GM21717 (cell line): ENCODE measurements around the gene HEG1.

ENCODE experiments used
- ATAC-seq: cut with Tn5 transposase; IDR thresholded peaks from one replicate; pipeline ENCODE4 v1.9.1; 2021; ENCODE audit warnings: mild to moderate bottlenecking, moderate library complexity; ENCODE audit not compliant: unreplicated experiment

The HEG1 gene

DNA sequence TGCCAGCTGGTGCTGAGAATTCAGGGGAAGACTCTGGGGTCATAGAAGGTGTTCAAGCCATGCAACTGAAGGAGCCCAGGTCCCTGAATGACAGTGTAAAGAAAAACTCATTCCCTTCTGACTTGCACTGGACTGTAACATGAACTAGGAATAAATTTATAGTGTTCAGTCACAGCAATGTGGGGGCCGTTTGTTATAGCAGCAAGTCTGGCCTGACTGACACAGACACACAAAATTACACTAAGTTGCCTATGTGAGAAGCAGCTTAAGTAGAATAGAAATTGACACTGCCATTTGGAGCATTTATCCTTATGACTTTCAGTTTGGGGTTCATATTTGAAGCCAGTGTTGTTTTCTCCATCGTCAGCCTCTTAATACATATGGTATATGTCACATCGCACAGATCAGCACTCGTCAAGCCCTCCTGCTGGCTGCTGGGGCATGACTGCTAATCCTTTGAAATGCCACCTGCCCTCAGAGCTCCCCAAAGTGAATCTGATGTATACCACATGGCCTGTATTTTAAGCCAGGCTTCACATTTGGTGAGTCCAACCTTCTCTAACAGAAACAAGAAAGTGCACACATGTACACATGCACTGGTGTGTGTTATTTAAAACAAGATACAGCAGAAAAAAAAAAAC lies 17.1 kb upstream of the HEG1 start:
- no peak for ATAC-seq

- no peak for ATAC-seq
Measured at GRCh38 chr3:125072301-125072700, 16.5 kb upstream of the HEG1 start.

GRCh38 chr3:125069968-125070745 lies 14.4 kb upstream of the HEG1 start:
- no peak for ATAC-seq

GRCh38 chr3:125069452-125069851 lies 13.7 kb upstream of the HEG1 start:
- ATAC-seq, result no peak

GRCh38 chr3:125068265-125068664 lies 12.5 kb upstream of the HEG1 start:
- ATAC-seq, result no peak

- ATAC-seq, result no peak
Measured at GRCh38 chr3:125067225-125067624, 11.4 kb upstream of the HEG1 start.

DNA sequence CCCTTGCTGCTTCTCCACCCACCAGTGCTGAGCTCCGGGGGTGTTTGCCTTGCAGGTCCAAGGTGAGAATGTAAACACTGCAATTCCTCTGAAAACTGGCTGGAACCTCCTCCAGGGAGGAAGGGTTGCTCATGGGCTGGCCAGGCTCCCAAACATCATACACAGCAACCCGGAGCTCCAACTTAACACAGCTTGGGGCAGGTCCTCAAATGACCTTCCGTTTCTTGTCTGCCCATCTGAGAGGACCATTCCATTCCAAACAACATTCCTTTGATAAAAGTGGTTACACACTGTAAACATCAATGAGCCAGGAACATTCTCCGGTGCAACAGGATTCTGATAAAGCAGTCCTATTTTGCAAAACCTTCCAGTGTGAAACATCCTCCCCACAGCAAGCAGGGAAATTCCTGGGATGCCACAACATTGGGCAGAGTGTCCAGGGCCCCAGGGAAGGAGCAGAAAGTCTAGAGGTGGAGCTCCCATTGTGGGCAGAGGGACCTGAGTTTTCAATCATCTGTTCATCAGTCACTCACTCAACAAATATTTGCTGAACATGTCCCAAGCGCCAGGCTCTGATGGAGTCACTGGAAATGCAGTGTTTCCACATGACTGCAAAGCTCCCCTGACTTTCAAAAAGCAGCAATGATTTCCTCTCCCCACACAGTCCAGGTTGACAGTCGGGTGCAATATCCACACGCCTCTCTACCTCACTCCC lies 7.3 kb upstream of the HEG1 start:
- ATAC-seq, result no peak

DNA sequence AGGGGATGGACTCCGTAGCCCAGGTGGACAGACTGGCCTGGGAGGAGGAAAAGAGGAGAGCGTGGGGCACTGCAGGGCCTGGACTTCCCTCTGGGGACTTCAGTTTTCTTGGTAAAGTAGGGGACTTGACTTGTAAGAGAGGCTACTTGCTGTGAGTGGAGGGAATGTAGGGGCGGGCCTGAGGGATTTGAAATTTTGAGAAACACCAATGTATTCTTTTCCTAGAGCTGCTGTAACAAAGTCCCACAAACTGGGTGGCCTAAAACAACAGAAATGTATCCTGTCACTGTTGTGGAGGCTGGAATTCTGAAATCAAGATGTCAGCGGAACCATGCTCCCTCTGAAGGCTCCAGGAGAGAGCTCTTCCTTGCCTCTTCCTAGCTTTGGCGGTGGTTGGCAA lies 5.8 kb upstream of the HEG1 start:
- no peak for ATAC-seq

DNA sequence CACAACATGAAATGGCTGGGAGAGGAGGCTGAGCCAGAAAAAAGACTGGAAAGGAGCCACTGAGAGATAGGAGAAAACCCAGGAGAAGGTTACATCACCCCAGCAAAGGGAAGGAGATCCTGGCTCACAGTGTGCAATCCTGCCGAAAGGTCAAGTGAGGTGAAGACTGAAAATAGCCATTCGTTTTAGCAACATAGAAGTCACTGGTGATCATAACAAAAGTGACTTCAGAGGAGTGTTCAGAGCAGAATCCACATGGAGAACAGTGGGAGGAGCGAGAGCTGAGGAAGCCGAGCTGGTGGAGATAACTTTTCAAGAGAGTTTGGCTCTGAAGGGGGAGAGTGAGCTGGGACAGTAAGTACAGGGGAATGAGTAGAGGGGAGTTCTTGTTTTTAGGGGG lies 5.4 kb upstream of the HEG1 start:
- ATAC-seq, result no peak

- no peak for ATAC-seq
Measured at GRCh38 chr3:125059488-125060245, 3.9 kb upstream of the HEG1 start.

DNA sequence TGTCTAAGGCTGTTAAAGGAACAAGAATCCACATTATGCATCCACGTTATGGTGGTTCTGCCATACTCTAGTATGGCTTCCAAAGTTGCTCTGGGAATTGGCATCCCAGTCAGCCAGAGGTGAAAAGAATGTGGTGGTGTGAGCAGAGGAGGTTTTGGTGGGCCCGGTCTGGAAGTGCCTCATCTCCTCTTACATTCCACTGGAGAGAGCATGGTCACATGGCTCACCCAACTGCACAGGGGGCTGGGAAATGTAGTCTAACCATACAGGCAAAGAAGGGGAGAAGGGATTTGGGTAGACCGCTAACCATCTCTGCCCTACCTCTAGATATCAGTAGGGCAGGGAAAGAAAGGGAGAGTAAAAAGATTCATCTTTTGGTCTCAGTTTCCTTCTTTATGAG lies 3.2 kb upstream of the HEG1 start:
- ATAC-seq, result no peak

DNA sequence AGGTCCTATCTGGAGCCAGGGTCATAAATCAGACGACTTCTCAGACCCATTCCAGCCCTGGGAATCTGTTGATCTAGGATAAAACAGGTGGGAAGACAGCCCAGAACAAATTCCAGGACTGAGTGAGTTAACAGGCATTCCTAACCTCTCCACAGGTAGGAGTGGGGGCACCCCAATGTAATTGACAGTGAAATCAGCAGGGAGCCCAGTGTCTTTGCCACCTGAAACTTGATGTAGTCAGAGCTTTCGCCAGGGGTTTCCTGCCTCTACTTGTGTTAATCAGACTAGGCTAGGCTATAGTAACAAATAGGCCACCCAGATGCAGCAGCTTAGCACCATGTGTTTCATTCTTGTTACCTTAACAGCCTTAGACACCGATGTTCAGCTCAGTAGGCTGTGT lies 2.7 kb upstream of the HEG1 start:
- ATAC-seq, result no peak

DNA sequence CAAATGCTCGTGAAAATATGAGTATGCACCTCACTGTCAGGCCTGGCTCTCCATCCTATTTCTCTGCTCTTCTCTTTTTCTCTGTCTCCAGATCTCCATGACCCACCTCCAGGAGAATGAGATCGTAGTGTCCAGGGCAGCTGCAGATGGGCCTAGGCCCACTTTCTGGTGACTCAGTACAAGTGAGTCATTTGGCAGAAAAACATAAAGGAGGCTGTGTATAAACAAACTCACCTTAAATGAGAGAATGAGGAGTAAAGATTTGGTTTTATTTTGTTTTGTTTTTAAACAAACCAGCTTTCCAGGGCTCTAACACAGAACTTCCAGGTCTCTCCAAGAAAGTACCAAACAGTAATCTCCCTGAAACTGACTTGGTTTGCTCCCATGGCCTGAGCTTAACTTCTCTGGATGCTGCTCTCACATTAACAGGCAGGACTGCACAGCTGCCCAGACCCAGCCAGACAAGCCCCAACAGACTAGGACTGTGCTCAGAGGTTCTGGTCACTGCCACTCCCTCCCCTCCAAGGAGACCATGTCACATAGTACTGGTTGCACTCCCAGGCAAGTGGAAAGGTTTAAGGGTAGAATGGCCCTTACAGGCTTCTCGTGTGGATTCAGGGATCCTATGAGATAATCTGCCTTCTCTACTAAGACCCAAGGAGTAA lies 1.5 kb upstream of the HEG1 start:
- ATAC-seq, result no peak

DNA sequence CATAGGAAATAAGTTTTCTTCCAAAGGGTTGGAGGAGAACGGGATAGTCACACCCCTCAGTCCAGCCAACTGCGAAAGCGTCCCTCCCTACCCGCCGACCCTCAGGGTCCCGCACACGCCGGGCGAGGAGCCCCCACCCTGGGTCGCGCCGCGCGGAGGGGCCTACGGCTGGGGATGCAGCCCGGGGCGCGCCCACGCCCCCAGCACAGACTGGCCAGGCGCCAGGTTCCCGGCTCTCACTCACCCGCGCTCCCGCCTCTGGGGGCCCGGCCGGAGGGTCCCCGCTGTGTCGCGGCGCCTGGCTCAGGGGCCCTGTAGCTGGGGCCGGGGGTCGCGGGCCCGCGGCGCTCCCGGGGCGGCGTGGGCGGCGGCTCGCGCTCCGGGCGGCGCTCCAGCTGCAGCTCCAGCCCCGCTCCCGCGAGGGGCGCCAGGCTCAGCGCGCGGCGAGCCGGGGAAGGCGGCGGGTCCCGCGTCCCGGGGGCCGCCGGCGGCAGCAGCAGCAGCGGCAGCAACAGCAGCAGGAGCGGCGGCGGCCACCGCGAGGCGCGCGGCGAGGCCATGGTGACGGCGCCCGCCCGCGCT lies 375 bp downstream of the HEG1 start:
- ATAC-seq, result no peak

- no peak for ATAC-seq
Measured at GRCh38 chr3:125054449-125055329, 1.1 kb downstream of the HEG1 start.

GRCh38 chr3:125054062-125054448 lies 1.7 kb downstream of the HEG1 start:
- ATAC-seq, result no peak

- no peak for ATAC-seq
Measured at GRCh38 chr3:125053304-125053699, 2.5 kb downstream of the HEG1 start.

DNA sequence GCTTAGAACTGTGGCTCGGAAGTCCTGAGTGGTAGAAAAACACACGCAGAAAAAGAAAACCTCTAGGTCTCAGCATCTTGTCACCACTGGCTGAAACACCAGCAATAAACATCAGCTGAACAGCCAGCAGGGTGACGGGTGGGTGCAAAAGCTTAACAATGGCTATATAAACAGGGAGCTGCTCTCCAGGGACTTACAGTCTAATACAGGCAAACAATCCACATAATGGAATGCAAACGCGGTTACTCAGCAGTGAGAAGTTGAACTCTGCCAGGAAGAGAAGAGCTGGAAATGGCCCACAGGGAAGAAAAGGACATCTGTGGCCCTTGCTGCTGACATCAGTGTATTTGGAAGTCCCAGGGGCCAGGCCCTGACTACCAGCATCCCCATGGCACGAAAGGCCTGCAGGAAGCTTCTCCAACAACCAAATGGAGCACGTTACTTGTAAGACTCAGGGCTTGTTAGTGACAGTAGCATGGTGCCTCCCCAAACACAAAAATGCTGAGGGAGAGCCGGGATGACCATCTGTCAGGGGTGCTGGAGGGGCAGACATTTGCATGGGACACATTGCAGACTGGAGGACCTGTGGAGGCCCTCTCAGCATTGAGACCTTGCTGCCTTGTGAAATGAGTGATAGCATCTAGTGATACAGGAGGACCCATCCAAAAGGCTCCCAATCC lies 3.0 kb downstream of the HEG1 start:
- no peak for ATAC-seq
